ENCODE results near the gene ANKRD11. TPM values are rescaled to one million over a fixed set of nuclear protein-coding genes. Genes with fewer than 3 reads are reported as not detected.
"Not testable (repeated sequence)": the region's sequence is repeated elsewhere in the genome, so short reads cannot be mapped to it uniquely, and the experiment has no call there.

ANKRD11 gene
- polyA plus RNA-seq, 3 donors = 98.3 to 127 (median 111) TPM

DNA sequence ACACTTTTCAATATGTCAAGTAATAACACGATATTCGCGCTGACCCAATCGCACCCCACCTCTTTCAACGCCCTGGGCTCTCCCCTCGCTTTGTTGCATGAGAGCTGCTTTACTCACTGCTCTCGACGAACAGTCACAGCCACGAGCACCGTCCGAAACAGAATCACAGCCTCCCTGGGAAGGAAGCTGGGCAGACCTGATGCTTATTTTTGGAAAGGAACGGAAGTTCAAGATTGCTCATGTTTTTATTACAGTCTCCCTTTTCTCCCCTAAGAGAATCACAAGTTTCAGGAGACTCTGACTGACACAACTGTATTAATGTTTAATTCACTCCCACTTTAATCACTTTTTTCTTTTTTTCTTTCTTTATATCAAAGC is 67.8 kb downstream of the ANKRD11 start:
- no peak for DNase-seq (ENCODE audit: extremely low read depth in 1 of 11, low read depth in 9 of 11, low spot score in 4 of 11)

DNA sequence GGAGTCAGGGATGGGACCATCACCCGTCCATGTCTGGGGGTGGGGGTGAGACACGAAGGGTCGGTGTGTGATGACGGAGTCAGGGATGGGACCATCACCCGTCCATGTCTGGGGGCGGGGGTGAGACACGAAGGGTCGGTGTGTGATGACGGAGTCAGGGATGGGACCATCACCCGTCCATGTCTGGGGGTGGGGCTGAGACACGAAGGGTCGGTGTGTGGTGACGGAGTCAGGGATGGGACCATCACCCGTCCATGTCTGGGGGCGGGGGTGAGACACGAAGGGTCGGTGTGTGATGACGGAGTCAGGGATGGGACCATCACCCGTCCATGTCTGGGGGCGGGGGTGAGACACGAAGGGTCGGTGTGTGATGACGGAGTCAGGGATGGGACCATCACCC is 69.1 kb downstream of the ANKRD11 start:
- DNase-seq (ENCODE audit: extremely low read depth in 1 of 11, low read depth in 9 of 11, low spot score in 4 of 11) = not testable (repeated sequence)

DNA sequence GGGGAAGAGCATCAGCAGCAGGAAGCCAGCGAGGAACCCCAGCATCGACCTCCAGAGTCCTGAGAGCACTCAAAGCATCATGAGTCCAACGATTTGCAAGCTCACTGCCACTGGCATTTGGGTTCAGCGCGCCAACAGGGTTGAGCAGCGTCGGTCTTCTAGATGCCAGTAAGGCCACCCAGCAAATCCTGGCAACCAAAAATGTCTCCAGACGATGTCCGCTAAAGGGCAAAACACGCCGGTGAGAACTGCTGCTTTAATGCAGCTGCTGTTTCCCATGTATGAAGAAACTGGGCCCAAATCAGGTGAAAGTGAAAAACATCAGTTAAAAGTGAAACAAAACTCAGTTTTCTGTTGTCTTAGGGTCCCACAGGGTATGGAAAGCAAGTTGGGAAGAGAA is 70.2 kb downstream of the ANKRD11 start:
- no peak for DNase-seq (ENCODE audit: extremely low read depth in 1 of 11, low read depth in 9 of 11, low spot score in 4 of 11)

DNA sequence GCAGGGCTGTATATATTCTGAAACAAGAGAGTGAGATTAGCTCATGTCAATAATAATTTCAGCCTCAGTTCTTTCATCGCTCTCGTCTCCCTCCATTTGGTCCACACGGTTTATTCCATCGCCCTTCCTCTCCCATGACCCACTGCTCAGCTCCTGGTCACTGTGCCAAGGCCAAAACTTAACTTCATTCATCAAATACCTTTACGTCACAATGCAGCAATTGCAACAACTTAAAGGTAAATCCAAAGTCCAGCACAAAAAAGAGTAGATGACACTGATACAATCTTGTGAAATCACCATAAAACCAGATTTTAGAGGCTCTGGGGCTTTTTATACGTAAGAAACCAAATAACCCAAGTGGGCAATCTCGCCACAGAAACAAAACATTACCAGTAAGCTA is 72.0 kb downstream of the ANKRD11 start:
- DNase-seq (ENCODE audit: extremely low read depth in 1 of 11, low read depth in 9 of 11, low spot score in 4 of 11) = no peak

DNA sequence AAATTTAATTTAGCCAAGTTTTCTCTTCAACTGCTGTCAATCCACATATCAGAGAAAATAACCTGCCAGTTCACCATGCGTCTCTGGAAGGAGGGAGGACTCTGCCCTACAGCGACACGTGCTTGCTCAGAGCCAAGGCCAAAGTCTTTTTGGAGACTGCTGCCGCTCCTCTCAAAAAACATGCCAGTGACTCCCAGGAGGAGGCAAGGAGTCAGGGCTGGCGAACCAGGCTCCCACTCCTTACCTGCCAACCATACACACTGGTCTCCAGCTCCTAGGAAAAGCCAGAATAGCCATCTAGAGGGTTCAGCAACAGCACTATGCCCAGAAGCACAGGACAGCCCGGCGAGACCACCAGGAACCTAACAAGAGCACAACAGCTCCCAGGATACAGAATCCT is 73.0 kb downstream of the ANKRD11 start:
- no peak for DNase-seq (ENCODE audit: extremely low read depth in 1 of 11, low read depth in 9 of 11, low spot score in 4 of 11)

DNA sequence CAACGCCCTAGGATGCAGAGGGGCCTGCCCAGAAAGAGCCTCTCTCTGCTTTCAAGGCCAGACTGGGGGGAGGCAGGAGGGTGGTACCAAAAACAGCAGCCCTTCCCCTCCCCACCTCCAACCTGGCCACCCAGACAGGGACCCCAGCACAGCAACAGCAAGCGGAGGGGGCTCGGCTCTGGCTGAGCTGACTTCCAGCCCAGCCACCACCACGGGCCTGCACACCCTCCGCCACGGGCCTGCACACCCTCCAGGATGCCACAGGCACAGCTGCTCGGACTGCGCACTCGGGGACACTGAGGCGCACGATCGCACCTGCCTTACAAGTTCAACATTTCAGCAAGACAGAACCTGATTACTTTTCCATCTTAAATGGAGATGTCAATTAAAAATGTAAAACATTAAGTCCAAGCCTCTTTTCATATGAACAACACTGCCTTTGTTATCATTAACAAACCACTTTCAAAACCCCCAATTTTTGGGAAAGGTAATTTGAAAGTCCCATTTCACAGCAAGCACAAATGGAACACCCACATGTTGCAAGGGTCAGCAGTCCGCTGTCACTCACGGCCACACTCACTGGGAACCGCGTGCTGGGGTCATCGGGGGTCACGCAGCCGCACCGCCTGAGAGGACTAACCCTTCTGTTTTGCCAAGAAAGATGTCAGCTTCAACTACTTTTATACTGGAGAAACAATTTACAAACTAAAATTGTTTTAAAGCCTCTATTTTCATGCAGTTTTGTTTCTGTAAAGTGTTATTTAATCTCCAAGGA is 76.4 kb downstream of the ANKRD11 start:
- no peak for DNase-seq (ENCODE audit: extremely low read depth in 1 of 11, low read depth in 9 of 11, low spot score in 4 of 11)

DNA sequence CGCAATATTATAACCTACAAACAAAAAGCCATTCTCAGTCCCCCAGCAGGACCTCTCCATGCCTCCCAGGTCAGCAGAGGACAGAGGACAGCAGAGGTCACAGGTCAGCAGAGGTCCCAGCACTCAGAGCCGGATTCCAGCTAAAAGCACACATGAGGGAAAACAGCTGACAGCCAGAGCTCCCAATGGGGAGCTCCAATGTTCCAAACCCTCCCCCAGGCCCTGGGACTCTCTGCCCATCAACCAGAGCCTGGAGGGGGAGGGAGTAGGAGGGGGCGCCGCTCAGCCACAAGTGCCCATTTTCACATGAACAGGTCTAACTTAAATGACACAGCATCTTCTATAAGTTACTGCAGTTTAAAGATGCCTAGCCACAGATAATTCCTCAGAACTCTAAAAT is 77.5 kb downstream of the ANKRD11 start:
- DNase-seq (ENCODE audit: extremely low read depth in 1 of 11, low read depth in 9 of 11, low spot score in 4 of 11) = peak in 2 of 11 donors; percentile 32 to 39

DNA sequence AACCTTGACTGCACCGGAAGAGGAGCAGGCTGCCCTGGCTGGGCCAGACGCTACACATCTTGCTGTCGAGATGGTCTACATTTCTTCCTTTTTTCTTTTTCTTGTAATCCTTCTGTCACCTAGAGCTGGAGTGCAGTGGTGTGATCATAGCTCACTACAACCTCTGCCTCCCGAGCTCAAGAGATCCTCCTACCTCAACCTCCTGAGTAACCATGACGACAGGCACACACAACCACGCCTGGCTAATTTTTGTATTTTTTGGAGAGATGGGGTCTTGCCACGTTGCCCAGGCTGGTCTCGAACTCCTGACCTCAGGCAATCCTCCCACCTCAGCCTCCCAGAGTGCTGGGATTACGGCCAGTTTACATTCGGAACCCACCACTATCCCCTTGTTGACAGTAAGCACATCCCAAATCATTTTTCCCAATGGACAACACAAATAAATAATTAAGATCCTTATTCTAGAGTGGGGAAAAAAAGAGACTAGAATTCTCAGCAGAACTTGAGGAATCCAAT is 79.0 kb downstream of the ANKRD11 start:
- no peak for DNase-seq (ENCODE audit: extremely low read depth in 1 of 11, low read depth in 9 of 11, low spot score in 4 of 11)

DNA sequence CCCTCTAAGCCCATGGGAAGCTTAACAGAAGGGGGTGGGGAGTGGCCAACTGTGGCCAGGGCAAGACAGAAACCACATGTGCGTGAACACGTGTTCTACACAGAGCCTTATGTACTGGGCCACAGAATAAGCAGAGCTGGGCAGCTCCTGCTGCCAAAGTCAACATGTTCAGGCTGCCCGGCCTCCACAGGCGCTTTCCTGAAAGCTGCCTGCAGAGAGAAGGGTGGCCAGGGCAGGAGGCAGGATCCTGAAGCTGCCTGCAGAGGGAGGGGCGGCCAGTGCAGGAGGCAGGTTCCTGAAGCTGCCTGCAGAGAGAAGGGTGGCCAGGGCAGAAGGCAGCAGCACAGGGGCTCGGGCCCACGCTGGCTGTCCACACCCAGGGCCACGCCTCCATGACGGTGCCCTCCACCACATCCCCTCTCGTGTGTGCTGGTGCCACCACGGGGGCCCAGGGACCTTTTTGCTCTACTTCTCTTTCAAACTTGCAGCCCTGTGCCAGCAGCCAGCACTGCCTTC is 79.5 kb downstream of the ANKRD11 start:
- peak in 2 of 11 donors; percentile 49 to 54 for DNase-seq (ENCODE audit: extremely low read depth in 1 of 11, low read depth in 9 of 11, low spot score in 4 of 11)

DNA sequence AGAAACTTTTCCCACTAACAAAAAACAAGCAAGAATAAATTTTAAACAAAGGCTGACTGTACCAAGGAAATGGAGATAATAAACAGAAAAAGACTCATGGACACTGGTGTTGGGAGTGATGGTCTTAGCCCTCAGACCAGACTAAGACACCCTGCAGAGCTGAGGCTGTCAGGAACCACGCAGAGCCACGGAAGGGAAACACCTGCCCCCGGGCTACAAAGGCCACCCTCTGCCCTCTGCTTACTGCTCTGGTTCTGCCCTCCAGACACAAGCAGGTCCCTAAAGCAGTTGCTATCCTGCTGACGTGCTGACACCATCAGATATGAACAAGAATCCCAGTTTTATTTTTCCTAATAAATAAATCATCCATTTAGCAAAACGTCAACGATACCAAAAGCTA is 80.0 kb downstream of the ANKRD11 start:
- no peak for DNase-seq (ENCODE audit: extremely low read depth in 1 of 11, low read depth in 9 of 11, low spot score in 4 of 11)

DNA sequence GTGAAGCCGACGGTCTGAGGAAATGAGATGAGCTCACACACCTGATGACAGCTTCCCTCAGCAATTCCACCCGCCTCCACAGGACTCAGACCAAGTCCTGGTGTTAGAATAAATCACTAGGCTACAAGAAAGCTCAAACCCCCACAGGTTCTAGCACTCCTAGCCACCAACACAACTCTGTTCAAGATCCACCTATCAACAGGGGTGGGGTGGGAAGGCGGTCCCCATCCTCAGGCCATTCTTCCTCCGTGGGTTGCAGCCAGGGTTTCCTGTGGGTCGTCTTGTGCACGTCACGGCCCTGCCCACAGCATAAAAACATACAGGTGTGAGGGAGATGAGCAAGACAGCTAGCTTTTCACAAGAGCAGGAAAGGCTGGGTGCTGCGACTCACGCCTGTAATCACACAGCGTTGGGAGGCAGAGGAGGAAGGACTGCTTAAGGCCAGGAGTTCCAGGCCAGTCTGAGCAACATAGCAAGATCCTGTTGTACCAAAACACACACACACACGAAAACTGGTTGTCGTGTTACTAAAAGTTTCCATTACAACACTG is 81.1 kb downstream of the ANKRD11 start:
- no peak for DNase-seq (ENCODE audit: extremely low read depth in 1 of 11, low read depth in 9 of 11, low spot score in 4 of 11)

DNA sequence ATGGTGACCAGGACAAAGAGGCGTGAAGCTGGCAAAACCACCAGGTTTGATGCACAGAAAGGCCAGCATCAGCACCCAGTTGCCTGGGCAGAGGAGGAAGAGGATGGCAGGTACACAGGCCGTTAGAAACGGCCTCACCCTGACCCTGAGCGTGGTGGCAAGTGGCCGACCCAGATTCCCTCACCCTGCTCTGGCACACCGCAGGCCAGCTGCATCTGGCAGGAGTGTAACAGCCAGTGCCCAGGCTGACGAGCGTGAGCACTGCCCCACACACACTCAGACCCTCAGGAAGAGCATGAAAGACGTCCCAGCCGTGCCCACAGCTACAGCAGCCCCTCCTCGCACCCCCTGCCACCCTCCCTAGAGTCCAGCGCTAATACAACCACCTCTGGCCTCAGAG is 82.0 kb downstream of the ANKRD11 start:
- DNase-seq (ENCODE audit: extremely low read depth in 1 of 11, low read depth in 9 of 11, low spot score in 4 of 11) = no peak

DNA sequence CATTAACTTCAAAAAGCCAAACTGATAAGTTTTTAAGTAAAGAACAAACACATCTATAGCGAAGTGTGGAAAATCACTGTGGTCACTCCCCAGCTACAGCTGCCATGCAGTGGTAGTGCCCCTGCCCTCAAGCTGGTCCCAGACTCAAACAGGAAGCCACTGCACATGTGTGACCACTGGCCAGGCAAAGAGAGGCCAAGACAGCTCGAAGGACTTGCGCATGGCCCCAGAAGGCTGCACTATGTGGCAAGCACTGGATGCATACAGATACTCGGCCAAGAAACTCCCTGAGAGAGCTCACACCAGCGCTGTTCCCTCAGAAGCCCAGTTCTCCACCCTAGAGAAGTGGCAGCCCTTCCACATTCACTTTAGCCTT is 82.4 kb downstream of the ANKRD11 start:
- DNase-seq (ENCODE audit: extremely low read depth in 1 of 11, low read depth in 9 of 11, low spot score in 4 of 11) = no peak

DNA sequence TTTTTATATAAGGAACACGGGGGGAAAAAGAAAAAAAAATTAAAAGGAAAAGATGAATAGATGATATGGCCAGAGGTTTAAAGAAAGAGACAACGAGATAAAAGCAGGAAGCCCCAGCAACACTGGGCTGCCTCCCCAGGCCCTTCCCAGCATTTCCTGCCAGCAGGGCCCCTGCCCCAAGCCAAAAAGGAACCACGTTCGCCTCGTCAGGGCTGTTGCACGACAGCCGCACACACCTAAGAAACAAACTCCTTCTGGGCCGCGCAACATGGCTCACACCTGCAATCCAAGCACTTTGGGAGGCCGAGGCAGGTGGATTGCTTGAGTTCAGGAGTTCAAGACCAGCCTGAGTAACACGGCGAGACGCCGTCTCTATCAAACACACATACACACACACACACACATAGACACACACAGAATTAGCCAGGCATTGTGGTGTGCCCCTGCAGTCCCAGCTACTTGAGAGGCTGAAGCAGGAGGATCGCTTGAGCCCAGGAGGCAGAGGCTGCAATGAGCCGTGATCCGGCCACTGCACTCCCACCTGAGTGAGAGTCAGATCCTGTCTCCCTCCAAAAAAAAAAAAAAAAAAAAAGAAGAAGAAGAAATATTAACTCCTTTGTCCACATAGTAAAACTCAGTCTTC is 83.0 kb downstream of the ANKRD11 start:
- no peak for DNase-seq (ENCODE audit: extremely low read depth in 1 of 11, low read depth in 9 of 11, low spot score in 4 of 11)

DNA sequence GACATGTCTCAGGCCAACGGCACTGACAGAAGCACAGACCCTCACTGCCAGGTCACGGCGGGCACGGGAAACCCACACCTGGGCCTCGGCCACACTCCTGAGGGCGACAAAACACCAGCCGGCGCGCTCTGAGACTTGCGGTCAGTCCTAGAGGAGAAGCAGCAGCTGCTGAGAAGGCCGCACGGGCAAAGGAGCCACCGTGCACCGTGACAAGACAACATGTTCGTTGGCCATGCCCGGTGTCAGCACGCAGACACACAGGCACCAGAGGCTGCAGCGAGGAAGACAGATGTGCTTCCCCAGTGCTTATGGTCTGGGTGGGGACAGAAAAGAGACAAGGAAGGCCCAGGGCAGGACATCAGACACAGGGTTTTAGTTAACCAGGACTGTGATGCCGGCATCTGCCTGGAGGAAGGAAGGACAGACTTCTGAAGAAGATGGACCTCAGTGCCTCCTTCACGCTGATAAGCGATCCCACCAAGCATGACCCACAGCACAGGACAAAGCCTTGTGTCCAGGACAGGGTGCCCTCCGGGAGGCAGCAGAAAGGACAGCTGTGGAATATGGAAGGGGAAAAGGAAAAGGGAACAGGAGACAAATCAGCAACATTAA is 84.0 kb downstream of the ANKRD11 start:
- DNase-seq (ENCODE audit: extremely low read depth in 1 of 11, low read depth in 9 of 11, low spot score in 4 of 11) = no peak

DNA sequence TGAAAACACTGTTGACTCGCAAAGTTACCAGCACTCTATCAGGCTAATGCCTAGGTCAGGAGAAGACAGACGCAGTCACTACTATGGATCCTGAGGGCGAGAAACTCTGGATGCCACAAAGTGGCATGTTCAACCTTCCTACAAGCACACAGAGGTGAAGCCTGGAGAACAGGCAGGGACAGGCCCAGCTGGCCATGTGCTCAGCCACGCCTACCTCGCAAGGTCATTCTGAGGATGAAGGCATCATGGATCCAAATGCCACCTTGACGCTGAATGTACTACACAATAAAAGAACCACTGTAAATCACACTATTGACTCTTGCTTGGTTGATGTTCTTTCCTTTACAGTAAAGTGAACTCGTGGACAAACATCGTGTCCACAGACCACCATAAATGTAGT is 85.8 kb downstream of the ANKRD11 start:
- DNase-seq (ENCODE audit: extremely low read depth in 1 of 11, low read depth in 9 of 11, low spot score in 4 of 11) = no peak

DNA sequence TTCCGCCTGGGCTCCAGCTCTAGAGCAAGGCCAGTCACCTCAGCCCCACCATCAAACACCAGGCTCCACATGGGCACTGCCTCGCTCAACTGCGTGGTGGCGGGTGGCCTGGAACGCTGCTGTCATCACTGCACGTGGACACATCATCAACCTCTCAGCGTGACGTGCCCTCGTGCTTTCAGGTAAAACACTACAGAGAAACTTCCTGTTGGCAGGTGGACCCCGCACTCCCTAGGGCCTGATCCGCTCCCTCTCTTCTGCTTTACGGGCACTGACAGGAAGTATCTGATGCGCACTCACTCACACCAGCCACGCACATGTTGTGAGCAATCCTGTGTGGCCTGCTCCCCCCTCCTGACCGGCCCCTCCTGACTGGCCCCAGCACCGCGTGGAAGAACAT is 87.4 kb downstream of the ANKRD11 start:
- no peak for DNase-seq (ENCODE audit: extremely low read depth in 1 of 11, low read depth in 9 of 11, low spot score in 4 of 11)

DNA sequence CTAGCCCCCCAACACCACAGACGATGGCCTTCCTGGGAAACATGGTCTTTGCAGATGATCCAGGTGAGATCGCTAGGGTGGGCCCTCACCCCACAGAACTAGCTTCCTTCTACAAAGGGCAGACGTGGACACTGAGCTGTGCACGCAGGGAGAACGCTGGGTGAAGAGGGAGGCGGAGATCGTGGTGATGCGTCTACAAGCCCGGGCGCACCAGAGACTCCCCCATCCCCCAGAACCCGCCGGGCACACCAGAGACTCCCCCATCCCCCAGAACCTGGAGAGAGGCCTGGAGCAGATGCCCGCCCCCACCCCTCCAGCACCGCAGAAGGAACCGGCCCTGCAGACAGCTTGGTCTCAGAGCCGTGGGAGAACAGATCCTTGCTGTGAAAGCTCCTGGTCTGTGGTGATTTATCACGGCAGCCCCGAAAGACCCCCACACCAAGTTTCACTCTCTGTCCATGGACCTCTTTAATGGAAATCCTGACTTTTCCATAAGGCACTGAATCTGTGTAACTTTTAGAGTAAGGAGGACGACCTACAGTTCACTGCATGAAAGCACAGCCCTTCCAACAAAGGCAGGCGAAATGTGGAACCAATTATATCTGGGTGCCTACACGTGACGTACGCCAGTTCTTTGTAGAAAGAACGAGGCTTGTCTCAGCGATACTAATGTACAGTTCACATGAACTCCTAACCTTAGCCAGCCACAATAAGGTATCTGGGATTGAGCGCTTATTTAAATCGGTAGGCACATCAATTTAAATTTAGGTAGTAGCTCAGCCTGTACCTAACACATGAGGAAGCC is 88.5 kb downstream of the ANKRD11 start:
- DNase-seq (ENCODE audit: extremely low read depth in 1 of 11, low read depth in 9 of 11, low spot score in 4 of 11) = no peak

DNA sequence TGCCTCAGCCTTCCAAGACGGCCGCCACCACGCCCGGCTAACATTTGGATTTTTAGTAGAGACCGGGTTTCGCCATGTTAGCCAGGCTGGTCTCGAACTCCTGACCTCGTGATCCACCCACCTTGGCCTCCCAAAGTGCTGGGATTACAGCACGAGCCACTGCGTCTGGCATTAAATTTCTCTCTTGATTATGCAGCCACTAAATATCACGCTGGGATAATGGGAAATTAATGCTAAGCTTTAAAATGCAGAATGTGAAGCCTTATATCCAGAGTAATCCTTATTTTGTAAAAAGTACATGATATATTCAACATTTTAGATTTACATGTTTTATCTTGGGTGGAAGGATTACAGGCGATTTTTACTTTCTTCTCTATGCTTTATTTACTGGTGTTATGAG is 89.2 kb downstream of the ANKRD11 start:
- DNase-seq (ENCODE audit: extremely low read depth in 1 of 11, low read depth in 9 of 11, low spot score in 4 of 11) = no peak
